ENCODE measurements around the gene HES7. TPM values are rescaled to one million over a fixed set of nuclear protein-coding genes. Genes with fewer than 3 reads are reported as not detected.

Gene HES7
- total and polyA plus RNA-seq, 9 of the 15 experiments (the other 6 are each of a cell fraction or from before 2014, with no cell fraction given) = 0.03 to 1.7 (median 0.14) TPM; not detected in 1

DNA sequence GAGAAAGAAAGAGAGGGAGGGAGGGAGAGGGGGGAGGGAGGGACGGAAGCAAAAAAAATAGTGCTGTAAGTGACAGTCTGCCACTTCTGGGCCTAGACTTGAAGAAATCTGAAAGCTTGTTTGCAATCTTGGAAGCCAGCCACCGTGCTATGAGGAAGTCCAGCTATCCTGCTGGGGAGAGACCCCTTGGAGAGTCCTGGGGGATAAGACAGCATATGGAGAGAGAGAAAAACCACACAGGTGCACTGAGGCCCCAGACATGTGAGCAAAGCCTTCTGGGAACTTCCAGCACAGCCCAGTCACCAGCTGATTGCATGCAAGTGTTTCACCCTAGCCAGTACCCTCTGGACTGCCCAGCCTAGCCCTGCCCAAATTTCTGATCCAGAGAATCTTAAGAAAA is 23.8 kb downstream of the HES7 start:
- H2AFZ ChIP-seq (ENCODE audit: low read depth, low read length) = no peak overlapping the region
- no peak for TF ChIP-seq ZNF253 (CRISPR knock-in tag; conservative IDR thresholded peaks at IDR 0.05)
- TF ChIP-seq HNRNPH1 (optimal IDR thresholded peaks at IDR 0.05; ENCODE audit: low read depth, low read length) = no peak
- TF ChIP-seq KDM4B (IDR thresholded peaks at IDR 0.05; ENCODE audit: borderline replicate concordance in 2 of 2, low read depth in 1 of 2) = no peak
- TF ChIP-seq ZNF146 (CRISPR knock-in tag; IDR thresholded peaks at IDR 0.05; ENCODE audit: unreplicated experiment) = no peak
- TF ChIP-seq, protein P1, sequence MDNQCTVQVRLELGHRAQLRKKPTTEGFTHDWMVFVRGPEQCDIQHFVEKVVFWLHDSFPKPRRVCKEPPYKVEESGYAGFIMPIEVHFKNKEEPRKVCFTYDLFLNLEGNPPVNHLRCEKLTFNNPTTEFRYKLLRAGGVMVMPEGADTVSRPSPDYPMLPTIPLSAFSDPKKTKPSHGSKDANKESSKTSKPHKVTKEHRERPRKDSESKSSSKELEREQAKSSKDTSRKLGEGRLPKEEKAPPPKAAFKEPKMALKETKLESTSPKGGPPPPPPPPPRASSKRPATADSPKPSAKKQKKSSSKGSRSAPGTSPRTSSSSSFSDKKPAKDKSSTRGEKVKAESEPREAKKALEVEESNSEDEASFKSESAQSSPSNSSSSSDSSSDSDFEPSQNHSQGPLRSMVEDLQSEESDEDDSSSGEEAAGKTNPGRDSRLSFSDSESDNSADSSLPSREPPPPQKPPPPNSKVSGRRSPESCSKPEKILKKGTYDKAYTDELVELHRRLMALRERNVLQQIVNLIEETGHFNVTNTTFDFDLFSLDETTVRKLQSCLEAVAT (IDR thresholded peaks at IDR 0.05) = no peak
- TF ChIP-seq GATAD2A (IDR thresholded peaks at IDR 0.05) = no peak
- TF ChIP-seq HDGF (IDR thresholded peaks at IDR 0.05) = no peak
- TF ChIP-seq ZNF695 (CRISPR knock-in tag; IDR thresholded peaks at IDR 0.05) = no peak
- TF ChIP-seq U2AF2 (optimal IDR thresholded peaks at IDR 0.05; ENCODE audit: low read depth, low read length) = no peak
- no peak for TF ChIP-seq ZNF41 (CRISPR knock-in tag; conservative IDR thresholded peaks at IDR 0.05)
- TF ChIP-seq, protein P2, sequence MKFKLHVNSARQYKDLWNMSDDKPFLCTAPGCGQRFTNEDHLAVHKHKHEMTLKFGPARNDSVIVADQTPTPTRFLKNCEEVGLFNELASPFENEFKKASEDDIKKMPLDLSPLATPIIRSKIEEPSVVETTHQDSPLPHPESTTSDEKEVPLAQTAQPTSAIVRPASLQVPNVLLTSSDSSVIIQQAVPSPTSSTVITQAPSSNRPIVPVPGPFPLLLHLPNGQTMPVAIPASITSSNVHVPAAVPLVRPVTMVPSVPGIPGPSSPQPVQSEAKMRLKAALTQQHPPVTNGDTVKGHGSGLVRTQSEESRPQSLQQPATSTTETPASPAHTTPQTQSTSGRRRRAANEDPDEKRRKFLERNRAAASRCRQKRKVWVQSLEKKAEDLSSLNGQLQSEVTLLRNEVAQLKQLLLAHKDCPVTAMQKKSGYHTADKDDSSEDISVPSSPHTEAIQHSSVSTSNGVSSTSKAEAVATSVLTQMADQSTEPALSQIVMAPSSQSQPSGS (CRISPR knock-in tag; IDR thresholded peaks at IDR 0.05) = no peak
- no peak for TF ChIP-seq CHD2 (IDR thresholded peaks at IDR 0.05; ENCODE audit: low read depth, low read length)
- TF ChIP-seq ZNF584 (CRISPR knock-in tag; IDR thresholded peaks at IDR 0.05; ENCODE audit: low read depth) = no peak
- no CpG with 5 or more reads among the region's 2 CpGs for WGBS (ENCODE audit: insufficient coverage, low coverage, missing lambda C conversion rate)
- H3K9ac ChIP-seq (ENCODE audit: insufficient read depth in 1 of 2, low read depth in 2 of 2, low read length in 2 of 2) = no peak overlapping the region
- H3K4me1 ChIP-seq (replicated peaks in 1 of 2; ENCODE audit: control insufficient read depth in 2 of 2, insufficient read depth in 2 of 2, low read length in 2 of 2) = no peaks in the 10 kb centered on the region; a peak in 1 of 5 replicates
- no peaks in the 10 kb centered on the region for H3K9me1 ChIP-seq (ENCODE audit: control insufficient read depth, insufficient read depth, low read length)
- no TSS peak for BruUV-seq (replicated peaks)
- no peaks in the 10 kb centered on the region for H3K36me3 ChIP-seq (ENCODE audit: control insufficient read depth, insufficient read depth, low read length)
- H3K9me3 ChIP-seq (replicated peaks; ENCODE audit: control insufficient read depth, insufficient read depth, low read depth, low read length) = no peaks in the 10 kb centered on the region
- H4K20me1 ChIP-seq (replicated peaks; ENCODE audit: control insufficient read depth, insufficient read depth, low read length) = no peaks in the 10 kb centered on the region
- FAIRE-seq = no peak
- intact Hi-C loops (cut with micrococcal nuclease) = no loop called here
- in situ Hi-C loops (cut with MboI) = no loop called here
- DNase-seq (ENCODE audit: extremely low read depth in 1 of 4, low spot score in 3 of 4) = no peak
- no peaks in the 10 kb centered on the region for H3K79me2 ChIP-seq (ENCODE audit: control insufficient read depth, insufficient read depth, low read length)
- no peak for ATAC-seq
- H3K27me3 ChIP-seq (ENCODE audit: control insufficient read depth in 2 of 2, insufficient read depth in 2 of 2, low read length in 2 of 2) = no peaks in the 10 kb centered on the region
- H3K4me2 ChIP-seq (ENCODE audit: insufficient read depth, low read length) = no peak overlapping the region
- ChIA-PET CTCF (ENCODE audit: low intra/inter-chr PET ratio) (no interaction called here), POLR2A (interaction anchor here (0.6 kb wide), 1 partner anchor 788 kb away, joined by 3 read pairs; no protein-coding TSS in a partner anchor)
- H3K27ac ChIP-seq (ENCODE audit: extremely low read depth, low read depth, low read length) = no peak overlapping the region
- H3K4me3 ChIP-seq = no peak overlapping the region

All from K562 (cell line).